Jurkat, Clone E6-1 (cell line): Measurements from ENCODE around the gene CEP350.

Experiments used
- DNase-seq: peaks from one replicate; pipeline ENCODE4 v3.0.0-alpha.2; 2011; ENCODE audit warnings: low read depth, low spot score
- H3K4me3 ChIP-seq: 2 replicates; pipeline ENCODE4 v1.5.1; 2011; ENCODE audit warnings: mild to moderate bottlenecking, low read length, control low read depth, moderate library complexity

The CEP350 gene

GRCh38 chr1:180043785-180044184 is 89.2 kb downstream of the CEP350 start:
- no peak for DNase-seq
- no peak overlapping the region for H3K4me3 ChIP-seq

DNA sequence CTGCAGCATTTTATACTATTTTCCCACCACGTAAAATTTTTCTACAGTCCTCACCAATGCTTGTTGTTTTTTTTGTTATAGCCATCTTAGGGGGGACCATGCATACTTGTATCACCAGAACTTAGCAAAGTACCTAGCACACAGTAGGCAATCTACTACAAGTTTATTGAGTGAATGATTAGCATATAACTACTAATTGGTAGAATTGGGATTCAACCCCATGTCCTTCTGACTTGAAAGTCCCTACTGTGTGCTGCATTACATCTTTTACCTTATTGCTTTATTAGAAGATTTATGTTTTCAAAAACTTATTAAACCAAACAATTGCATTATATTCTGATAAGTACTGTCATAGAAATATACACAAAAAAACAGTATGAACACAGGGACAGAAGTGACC is 92.1 kb downstream of the CEP350 start:
- DNase-seq = no peak
- no peak overlapping the region for H3K4me3 ChIP-seq

DNA sequence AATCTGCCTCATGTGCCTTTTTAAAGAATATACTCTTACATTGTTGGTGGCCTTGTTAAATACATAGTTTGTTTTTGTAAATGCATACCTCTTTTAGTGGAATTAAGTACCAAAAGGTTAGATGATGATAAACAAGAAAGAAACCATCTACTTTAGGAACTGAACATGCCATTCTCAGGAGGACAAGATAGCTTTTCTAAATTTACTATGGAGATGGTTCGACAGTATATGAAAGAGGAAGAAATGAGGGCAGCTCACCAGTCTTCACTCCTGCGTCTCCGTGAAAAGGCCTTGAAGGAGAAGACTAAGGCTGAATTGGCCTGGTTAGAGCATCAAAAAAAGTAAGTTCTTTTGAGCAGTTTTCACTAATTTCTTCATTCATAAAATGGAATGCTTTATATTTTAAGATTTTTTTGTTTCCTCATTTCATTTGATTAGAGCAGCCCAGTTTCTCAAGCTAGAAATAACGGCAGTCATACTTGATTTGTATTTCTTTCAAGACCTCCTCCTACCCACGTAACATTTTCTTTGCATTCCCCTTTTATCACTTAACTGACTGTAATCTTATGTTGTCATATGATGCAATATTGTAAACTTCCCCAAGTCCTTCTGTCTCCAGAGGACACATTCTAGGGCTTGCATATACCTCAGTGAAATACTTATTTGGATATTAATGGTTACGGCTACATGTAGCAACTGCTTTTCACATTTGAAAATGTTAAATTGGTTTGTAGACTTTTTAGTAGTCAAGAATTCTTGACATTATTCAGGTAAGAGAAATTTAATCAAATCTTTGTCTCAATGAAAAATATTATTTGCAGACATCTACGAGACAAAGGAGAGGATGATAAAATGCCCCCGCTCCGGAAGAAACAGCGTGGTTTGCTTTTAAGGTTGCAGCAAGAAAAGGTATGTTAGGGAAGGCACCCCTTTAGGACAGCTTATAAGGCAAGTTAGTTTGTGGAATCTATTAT is 99.3 kb downstream of the CEP350 start:
- H3K4me3 ChIP-seq = no peak overlapping the region
- no peak for DNase-seq

GRCh38 chr1:180057883-180058396 is 103.3 kb downstream of the CEP350 start:
- no peak overlapping the region for H3K4me3 ChIP-seq
- DNase-seq = no peak

- no peak for DNase-seq
- no peak overlapping the region for H3K4me3 ChIP-seq
These were observed 106.4 kb downstream of the CEP350 start for GRCh38 chr1:180061019-180061418.

DNA sequence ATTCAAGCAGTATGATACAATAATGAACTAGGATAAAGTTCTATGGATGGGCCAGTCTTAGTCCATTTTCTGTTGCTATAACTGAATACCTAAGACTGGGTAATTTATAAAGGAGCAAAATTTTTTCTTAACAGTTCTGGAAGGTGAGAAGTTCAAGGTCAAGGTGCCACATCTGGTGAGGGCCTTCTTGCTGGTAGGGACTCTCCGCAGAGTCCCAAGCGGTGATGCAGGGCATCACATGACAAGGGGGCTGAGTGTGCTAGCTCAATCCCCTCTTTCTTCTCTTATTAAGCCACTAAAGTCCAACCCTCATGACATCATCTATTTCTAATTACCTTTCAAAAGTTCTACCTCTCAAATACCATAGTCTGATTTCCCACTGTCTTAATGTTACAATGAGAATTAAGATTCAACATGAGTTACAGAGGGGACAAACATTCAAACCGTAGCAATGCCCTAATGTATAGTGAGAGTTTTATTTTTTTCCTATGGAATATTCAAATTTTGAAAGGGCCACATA is 107.9 kb downstream of the CEP350 start:
- no peak for DNase-seq
- no peak overlapping the region for H3K4me3 ChIP-seq

DNA sequence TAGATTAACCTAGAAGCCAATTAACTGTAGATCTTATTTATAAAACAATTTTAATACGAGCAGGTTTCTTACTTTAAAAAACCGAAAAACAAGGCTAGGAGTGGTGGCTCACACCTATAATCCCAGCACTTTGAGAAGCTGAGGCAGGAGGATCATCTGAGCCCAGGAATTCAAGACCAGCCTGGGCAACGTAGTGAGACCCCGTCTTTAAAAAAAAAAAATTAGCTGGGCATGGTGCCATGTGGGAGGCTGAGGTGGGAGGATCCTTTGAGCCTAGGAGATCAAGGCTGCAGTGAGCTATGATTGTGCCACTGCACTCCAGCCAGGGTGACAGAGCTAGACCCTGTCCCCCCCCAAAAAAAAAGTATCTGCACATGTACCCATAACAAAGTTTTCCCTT is 110.8 kb downstream of the CEP350 start:
- no peak for DNase-seq

DNA sequence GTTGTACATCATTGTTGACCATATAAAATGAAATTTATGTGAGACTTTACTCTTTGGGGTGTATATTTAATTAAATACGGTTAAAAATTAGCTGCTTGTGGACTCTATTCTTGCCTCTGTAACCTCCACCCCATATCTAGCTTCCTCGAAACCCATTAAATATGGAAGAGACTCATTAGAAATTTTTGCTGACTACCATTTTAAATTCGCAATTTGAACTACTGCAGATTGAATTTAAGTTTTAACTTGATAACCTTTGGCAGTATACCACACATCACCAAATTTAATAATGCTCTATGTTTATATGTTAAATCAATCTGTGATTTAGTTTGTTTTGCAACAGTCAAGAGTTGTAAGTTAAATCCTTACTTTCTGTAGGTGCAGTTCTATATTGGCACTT is 111.5 kb downstream of the CEP350 start:
- no peak for DNase-seq
- no peak overlapping the region for H3K4me3 ChIP-seq

More for the DNA sequence above, 110.8 kb downstream of the CEP350 start:
- no peak overlapping the region for H3K4me3 ChIP-seq

DNA sequence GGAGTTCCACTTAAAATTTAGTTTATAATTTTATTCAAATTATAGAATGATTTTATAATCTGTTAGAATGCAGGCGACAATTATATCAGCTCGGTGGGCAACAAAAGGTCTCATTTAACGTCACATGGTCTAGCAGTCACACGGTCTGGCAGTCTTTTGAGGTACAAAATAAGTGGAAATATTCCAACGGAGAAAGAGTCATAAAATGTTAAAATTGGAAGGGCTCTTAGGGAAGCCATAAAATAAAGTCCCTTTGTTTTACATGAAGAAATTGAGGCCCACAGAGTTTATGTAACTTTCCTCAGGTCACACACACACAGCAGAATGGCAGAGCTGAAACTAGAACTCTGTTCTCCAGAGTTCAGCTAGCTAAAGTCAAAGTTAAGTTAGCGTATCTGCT is 115.7 kb downstream of the CEP350 start:
- H3K4me3 ChIP-seq = no peak overlapping the region
- no peak for DNase-seq

DNA sequence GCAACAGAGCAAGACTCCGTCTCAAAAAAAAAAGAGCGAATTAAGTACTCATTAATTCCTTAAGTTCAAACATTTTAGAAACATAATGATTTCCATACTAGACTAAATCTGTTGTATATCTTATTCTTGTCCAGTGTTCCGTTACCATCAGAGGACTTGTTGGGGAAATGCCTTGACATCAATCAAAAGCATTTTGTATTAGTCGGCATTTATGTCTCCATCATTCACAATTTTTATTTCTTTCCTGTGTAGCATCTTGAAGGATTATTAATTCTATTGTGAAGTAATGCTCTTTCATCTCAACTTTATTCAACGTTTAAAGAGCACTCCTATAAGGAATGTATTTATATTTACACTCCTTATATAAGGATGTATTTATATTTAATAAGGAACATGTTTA is 117.1 kb downstream of the CEP350 start:
- H3K4me3 ChIP-seq = no peak overlapping the region
- DNase-seq = no peak

DNA sequence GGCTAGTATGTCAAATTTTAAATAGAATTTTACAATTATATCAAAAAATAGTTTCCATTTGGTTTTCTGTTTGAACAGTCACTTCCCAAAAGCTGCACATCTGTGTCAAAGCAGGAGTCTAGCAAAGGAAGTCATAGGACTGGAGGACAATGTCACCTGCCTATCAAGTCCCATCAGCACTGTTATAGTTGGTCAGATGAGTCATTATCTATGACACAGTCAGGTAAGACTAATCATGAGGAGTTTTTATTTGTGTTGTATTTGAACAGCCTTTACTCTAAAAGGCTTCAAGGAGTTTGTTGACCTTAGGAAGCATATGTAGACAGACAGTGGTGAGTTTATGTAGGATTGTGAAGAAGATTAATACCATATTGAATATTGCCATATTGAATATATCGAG is 125.8 kb downstream of the CEP350 start:
- DNase-seq = no peak
- H3K4me3 ChIP-seq = no peak overlapping the region

- no peak overlapping the region for H3K4me3 ChIP-seq
- DNase-seq = no peak
These were observed 126.9 kb downstream of the CEP350 start for GRCh38 chr1:180081474-180081873.

DNA sequence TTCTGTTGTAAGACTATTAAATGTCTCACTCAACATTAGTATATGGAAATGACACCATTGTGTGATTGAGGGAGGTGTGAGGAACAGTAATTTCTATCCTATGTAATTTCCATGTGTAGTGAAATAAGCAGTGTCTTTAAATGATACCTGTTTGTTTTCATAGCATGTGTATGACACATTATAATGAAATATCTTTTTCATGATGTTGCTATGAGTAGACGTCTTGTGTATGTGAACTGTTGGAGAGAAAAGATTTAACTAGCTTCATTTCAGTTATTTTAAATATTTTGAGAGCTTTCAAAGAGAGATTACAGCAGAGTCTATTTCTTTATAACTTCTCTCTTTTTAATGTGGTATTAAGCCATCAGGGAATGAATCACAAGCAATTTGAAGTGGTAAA is 128.6 kb downstream of the CEP350 start:
- no peak for DNase-seq
- no peak overlapping the region for H3K4me3 ChIP-seq

DNA sequence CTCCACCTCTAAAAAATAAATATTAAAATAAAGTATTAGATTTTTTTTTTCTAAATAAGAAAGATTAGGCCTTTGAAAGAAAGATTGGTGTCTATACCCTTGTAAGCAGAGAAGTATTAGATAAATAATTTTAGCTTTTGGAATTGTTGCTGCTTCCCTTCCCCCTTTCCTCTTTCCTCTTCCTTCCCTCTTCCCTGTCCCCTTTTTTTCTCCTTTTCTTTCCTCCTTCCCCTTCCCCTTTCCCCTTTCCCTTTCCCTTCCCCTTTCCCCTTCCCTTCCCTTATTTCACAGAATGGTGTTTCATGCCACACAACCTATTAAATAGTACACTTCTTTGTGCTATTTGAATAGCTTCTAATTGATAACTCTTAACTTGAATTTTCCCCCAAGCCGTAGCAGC is 130.3 kb downstream of the CEP350 start:
- no peak overlapping the region for H3K4me3 ChIP-seq
- no peak for DNase-seq

DNA sequence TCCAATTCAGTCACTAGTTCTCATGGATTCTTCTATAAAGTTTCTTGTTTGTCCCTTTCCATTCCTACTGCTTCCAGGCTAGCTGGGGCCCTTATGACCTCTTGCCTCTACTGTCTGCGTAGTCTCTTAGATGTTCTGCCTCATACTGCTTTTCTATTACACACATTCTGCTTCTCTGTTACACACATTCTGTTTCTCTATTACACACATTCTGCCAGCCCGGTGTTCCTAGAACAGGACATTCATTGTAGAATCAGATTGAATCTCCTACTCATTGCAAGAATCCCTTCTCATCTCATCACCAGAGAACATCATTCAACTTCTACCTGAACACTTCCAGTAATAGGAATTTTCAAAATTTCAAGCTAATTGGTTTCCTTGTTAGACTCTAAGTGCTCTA is 130.7 kb downstream of the CEP350 start:
- DNase-seq = no peak
- no peak overlapping the region for H3K4me3 ChIP-seq

GRCh38 chr1:180092931-180093650 is 138.5 kb downstream of the CEP350 start:
- no peak overlapping the region for H3K4me3 ChIP-seq

GRCh38 chr1:180094705-180095295 is 140.2 kb downstream of the CEP350 start:
- no peak overlapping the region for H3K4me3 ChIP-seq
- DNase-seq = no peak

More at GRCh38 chr1:180092931-180093650, 138.5 kb downstream of the CEP350 start:
- no peak for DNase-seq

DNA sequence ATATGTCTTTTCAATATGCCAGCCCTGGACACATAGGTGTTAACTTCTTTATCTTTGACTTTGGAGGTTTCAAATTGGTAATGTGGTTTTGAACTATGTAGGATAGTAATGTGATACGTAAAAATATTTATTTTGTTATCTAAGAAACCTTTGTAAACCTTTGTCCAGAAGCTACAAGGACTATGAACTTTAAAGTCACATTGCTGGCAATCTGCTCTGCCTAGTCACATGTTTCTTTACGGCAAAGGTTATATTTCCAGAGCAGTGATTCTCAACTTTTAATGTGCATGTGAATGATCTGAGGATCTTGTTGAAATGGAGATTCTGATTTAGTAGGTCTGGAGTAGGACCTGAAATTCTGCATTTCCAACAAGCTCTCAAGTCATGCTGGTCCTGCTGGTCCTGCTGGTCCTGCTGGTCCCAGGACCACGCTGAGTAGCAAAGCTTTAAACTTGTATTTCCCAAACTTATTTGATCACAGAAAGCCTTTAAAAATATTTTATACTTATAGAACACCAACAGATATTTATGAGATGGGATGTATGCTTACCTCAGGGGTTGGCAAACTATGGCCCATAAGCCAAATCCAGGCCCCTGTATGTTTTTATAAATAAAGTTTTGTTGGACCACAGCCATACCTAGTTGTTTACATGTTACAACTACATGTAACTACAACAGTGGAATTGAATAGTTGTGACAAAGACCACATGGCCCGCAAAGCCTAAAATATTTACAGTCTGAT is 142.1 kb downstream of the CEP350 start:
- DNase-seq = no peak
- H3K4me3 ChIP-seq = no peak overlapping the region

DNA sequence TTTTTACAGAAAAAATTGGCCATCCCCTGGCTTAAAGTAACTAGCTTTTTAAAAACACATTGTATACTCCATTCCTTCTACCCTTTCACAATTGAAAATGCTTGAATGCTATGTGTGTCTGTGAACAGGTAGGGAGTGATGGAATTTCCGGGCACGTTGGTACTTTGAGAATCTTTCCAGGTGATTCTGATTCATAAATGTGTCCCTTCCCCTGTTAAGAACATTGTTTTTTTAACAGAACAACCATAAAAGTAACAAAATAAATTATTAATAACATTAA is 142.7 kb downstream of the CEP350 start:
- H3K4me3 ChIP-seq = no peak overlapping the region
- no peak for DNase-seq
